Colonic mucosa (tissue), 4 donors: Measurements from ENCODE around the gene ECI2. TPM values are rescaled to one million over a fixed set of nuclear protein-coding genes. Genes with fewer than 3 reads are reported as not detected.
"Not testable (repeated sequence)": the region's sequence is repeated elsewhere in the genome, so short reads cannot be mapped to it uniquely, and the experiment has no call there.

Experiments used
- DNase-seq: peaks from one replicate; pipeline ENCODE4 v3.0.0-alpha.2; 2020
- H3K27ac ChIP-seq: fragments of 200-600 bp; one replicate; pipeline ENCODE4 v1.8.0; 2021
- H3K27me3 ChIP-seq: fragments of 200-600 bp; one replicate; pipeline ENCODE4 v1.8.0; 2021
- H3K36me3 ChIP-seq: fragments of 200-600 bp; one replicate; pipeline ENCODE4 v1.8.0; 2021
- H3K4me1 ChIP-seq: fragments of 200-600 bp; one replicate; pipeline ENCODE4 v1.8.0; 2021; ENCODE audit warnings: mild to moderate bottlenecking
- H3K4me3 ChIP-seq: fragments of 200-600 bp; one replicate; pipeline ENCODE4 v1.8.0; 2021
- H3K9ac ChIP-seq, 2 donors: one replicate each; pipeline ENCODE4 v1.7.0; 2013; ENCODE audit warnings: control low read depth in 2 of 2, low read depth in 2 of 2, low read length in 2 of 2
- H3K9me3 ChIP-seq: fragments of 200-600 bp; one replicate; pipeline ENCODE4 v1.8.0; 2021
- CTCF ChIP-seq: fragments of 200-600 bp; IDR thresholded peaks from one replicate; pipeline ENCODE4 v1.8.0; 2022; ENCODE audit warnings: antibody characterized with exemption, mild to moderate bottlenecking
- intact Hi-C: fragments of 100-400 bp; cut with DNase I; formaldehyde crosslinking; loops from one replicate; pipeline ENCODE4 v1.14.1; 2022
- total RNA-seq, 2 donors: library from RNA; stranded (reverse); fragmentation: NEBNext Ultra II Directional in 1 of 2; extraction: Animal tissue kit (Norgen Biotek cat#: 25700) in 1 of 2; gene quantifications; one replicate each; pipeline ENCODE4 v1.2.1, GENCODE V29; 2021
- donor health status: healthy.
- donor health status: DM: no; HTN: no; CAD: no.
- donor health status: DM: no; HTN: no; CAD: no.

ECI2 gene
- total RNA-seq, 2 donors from 2014 or later = 65.5 to 94.8 TPM

- TF ChIP-seq CTCF = no peak
- H3K4me1 ChIP-seq = peaks cover under 1% of the 10 kb centered on the region
- no peaks in the 10 kb centered on the region for H3K9me3 ChIP-seq
Measured at GRCh38 chr6:4113649-4114048, 21.7 kb downstream of the ECI2 start.

GRCh38 chr6:4112366-4112765 is 23.0 kb downstream of the ECI2 start:
- no peak overlapping the region for H3K27ac ChIP-seq
- no peak for TF ChIP-seq CTCF
- intact Hi-C loops = no loop called here

More at GRCh38 chr6:4113649-4114048, 21.7 kb downstream of the ECI2 start:
- DNase-seq = no peak
- Histone ChIP-seq H3K27me3 (no peaks in the 10 kb centered on the region), H3K4me3 (no peak overlapping the region), H3K9ac (no peak overlapping the region), H3K27ac (no peak overlapping the region), H3K36me3 (no peaks in the 10 kb centered on the region)
- intact Hi-C loops = no loop called here

GRCh38 chr6:4109363-4109815 is 26.0 kb downstream of the ECI2 start:
- intact Hi-C loops, H3K9me3 ChIP-seq, H3K36me3 ChIP-seq, H3K4me3 ChIP-seq, H3K4me1 ChIP-seq, H3K9ac ChIP-seq, H3K27me3 ChIP-seq: not testable (repeated sequence)
- peak overlapping the region; percentile 49 for H3K27ac ChIP-seq
- DNase-seq = peak; percentile 48

More at GRCh38 chr6:4112366-4112765, 23.0 kb downstream of the ECI2 start:
- Histone ChIP-seq H3K36me3 (no peaks in the 10 kb centered on the region), H3K9me3 (no peaks in the 10 kb centered on the region), H3K4me1 (peaks cover 3% of the 10 kb centered on the region), H3K9ac (no peak overlapping the region), H3K27me3 (no peaks in the 10 kb centered on the region), H3K4me3 (no peak overlapping the region)
- DNase-seq = no peak

- no peak for DNase-seq
- Histone ChIP-seq H3K36me3 (no peaks in the 10 kb centered on the region), H3K27ac (peak overlapping the region; percentile 49), H3K27me3 (no peaks in the 10 kb centered on the region), H3K4me1 (peaks cover 3% of the 10 kb centered on the region), H3K9me3 (no peaks in the 10 kb centered on the region), H3K4me3 (no peak overlapping the region), H3K9ac (no peak overlapping the region)
- intact Hi-C loops = no loop called here
- no peak for TF ChIP-seq CTCF
Measured at GRCh38 chr6:4108561-4109093, 26.7 kb downstream of the ECI2 start.

GRCh38 chr6:4107873-4108272 is 27.5 kb downstream of the ECI2 start:
- TF ChIP-seq CTCF = no peak
- H3K36me3 ChIP-seq = no peaks in the 10 kb centered on the region
- H3K27ac ChIP-seq = no peak overlapping the region
- DNase-seq = no peak
- no peaks in the 10 kb centered on the region for H3K9me3 ChIP-seq
- peaks cover 7% of the 10 kb centered on the region for H3K4me1 ChIP-seq
- intact Hi-C loops = no loop called here
- H3K9ac ChIP-seq = no peak overlapping the region
- H3K4me3 ChIP-seq = no peak overlapping the region
- no peaks in the 10 kb centered on the region for H3K27me3 ChIP-seq

- no peak for TF ChIP-seq CTCF
Measured at GRCh38 chr6:4105980-4106536, 29.3 kb downstream of the ECI2 start.

More at GRCh38 chr6:4105980-4106536, 29.3 kb downstream of the ECI2 start:
- Histone ChIP-seq H3K9me3 (no peaks in the 10 kb centered on the region), H3K27me3 (no peaks in the 10 kb centered on the region), H3K4me1 (peaks cover 7% of the 10 kb centered on the region), H3K27ac (no peak overlapping the region), H3K9ac (no peak overlapping the region), H3K4me3 (no peak overlapping the region), H3K36me3 (no peaks in the 10 kb centered on the region)
- no peak for DNase-seq
- intact Hi-C loops = no loop called here
